Hematopoietic multipotent progenitor cell treated with erythropoietin and hydrocortisone succinate and interleukin-3 and kit ligand, for 17 days (in vitro differentiated cells): Measurements from ENCODE around the gene DPYSL4.

Experiments used
- DNase-seq: peaks from one replicate; pipeline ENCODE4 v3.0.0-alpha.2; 2015; ENCODE audit warnings: low spot score

The DPYSL4 gene

DNA sequence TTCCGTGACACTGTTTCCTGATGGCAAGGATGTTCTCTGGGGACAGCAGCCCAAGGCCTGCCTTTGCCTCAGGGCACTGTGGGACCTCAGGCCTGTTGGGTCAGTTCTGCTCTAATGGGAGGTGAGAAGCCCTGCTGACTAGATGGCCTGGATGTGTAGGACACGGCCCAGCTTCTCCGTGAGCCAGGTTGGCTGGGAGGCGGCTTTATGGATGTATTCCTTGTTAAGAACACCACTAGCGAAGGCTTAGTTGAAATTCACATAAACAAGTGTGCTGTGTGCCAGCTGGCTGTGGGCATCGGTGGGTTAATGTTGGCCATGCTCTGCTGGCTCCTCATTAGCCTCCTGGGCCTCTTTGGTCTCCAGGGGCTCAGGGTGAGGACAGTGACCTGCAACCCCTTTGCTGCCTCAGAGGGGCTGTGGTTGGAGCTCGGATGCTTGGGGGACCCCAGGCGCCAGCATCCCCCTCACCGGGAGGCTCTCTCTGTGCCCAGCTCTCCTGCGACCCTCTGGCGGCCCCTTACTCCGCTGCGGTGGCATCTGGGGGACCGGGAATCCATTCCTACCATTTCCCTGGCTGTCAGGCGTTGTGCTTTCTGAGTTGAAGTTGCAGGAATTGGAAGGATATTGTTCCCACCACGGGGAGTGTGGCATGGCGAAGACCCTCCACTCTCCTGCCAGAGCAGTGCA is 22.8 kb upstream of the DPYSL4 start:
- DNase-seq: no peak

DNA sequence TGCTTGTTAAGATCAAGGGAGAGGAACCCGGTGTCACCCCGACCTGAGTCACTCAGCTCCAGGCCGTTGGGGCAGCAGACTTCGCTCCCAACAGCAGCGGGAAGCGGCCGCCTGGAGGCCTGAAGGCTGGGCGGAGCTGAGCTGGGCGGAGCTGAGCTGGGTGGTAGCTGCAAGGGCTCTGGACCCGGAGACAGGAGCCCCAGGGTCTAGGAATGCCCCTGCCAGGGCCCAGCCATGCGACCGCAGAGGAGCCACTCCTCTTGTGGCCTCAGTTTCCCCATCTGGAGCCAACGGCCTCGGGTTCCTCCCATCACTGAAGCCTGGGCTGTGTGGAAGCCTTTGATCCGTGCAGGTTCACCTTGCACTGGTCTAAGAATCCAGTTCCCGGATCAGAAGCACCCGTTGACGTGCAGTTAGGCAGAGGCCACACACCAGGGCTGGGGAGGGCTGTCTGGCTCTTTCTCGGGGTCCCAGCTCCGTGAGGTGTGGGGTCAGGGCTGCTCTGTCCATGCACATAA is 21.9 kb upstream of the DPYSL4 start:
- no peak for DNase-seq

DNA sequence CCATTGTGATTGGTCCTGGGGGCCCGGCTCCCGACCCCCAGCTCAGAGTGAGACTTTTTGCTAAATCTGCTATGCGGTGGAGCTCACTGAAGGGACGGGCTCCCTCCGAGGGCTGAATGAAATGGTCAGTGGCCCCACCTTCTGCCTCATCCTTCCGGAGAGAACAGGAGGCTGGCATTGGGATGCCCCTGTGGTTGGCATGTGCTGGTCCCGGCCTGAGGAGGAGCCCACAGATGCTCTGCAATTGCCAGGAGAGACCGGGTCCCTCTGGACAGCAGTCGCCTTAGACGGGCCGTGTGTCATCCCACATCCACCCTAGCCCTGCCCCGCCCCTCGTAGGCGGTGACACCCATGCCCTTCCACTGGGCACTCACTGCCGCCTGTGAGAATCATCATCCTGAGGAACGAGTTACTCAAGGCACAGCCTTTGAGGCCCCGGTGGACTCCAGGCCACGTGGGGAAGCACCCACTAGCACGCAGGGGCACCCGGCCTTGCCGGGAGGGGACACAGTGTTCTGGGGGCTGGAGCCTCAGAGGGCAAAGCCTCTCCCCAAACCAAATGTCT is 21.2 kb upstream of the DPYSL4 start:
- no peak for DNase-seq

DNA sequence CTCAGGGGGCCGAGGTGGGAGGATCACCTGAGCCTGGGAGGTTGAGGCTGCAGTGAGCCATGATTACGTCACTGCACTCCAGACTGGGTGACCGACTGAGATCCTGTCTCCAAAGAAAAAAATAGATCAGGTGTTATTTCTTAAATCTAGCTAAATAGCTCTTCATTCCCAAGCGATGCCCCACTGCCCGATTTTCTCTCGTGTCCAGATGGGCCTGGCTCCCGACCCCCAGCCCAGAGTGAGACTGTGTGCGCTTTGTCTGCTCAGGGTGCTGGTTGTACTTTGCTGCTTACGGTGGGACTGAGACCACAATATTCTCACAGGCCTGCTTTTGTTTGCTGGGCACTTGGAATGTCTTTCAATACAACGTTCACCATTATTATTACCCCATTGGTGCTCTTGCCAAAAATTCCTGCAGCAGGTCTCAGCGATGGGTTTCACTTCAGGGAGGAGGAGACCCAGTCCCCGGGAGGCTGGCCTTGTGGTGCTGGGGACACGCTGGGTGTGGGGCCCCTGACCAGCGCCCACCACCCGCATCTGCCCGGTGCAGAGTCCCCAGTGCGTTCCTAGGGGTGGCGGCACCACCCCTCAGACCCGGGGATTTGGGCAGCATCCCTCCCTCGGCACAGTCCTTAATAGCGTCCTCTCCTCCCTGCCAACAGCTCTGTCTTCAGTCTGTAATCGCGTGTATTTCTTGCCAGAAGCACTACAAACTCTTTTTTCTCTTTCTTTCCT is 20.4 kb upstream of the DPYSL4 start:
- DNase-seq: no peak

DNA sequence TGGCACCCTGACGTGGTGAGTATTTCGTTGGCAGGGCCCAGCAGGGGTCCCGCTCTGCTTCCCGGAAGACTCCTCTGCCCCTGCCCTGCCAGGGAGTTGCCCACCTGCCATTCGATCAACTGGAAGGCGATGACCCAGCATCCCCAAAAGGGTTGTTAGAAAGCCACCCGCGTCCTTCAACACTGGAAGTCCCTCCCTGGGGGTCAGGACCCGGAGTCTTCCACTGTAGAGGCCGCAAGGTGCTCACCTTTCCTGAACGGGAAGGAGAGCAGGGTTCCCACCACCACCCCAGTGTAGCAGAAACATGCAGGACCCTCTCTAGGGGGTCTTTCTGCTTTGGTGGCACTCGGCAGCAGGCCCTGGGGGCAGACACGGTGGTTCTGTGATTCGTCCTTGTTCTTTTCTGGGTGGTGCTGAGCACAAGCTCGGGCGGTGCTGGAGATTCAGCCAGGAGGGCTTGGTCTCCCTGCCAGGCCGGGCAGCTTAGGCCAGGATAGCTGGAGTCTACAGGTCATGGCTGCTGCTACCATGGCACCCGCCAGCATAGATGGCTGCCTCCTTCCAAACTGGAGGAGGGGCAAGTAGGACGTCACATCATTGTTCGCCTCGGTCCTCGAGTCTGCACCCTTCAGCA is 19.6 kb upstream of the DPYSL4 start:
- DNase-seq: no peak

DNA sequence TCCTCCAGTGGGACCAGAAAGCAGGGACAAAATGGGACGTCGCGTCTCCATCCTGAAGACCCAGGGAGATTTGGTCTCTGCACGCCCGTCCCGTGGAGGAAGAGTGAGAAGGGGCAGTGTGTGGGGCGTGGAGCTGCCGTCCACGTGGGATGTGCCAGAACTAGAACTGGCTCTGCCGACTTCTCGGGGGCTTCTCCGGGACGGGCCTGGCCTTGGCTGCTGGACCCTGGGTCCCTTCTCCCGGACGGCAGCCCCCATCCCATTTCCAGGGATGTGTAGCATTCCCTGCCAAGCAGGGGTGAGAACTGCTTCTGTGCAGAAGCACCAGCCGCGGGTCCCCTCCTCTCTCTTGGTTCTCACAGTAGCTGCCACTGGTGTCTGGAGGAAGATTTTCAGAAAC is 18.8 kb upstream of the DPYSL4 start:
- no peak for DNase-seq

DNA sequence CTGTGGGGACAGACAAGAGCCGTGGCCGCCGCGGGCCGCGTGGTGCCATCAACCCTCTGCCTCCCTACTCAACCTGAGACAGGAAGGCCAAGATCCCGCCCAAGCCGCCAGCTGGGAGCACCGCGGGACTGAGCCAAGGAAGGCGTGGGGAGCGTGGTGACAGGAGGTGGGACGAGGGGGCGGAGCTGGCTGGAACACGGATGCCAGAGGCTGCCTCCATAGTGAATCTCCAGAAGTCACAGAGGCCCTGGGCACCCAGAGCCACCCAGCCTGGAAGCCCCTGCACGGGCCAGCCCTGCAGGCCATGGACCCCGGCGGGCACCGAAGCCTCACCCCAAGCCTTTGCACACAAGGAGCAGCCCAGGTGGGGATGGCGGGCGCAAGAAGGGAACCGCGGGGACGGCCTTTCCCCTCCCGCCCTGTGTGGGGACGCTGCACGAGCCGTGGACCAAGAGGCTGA is 18.1 kb upstream of the DPYSL4 start:
- DNase-seq: no peak

DNA sequence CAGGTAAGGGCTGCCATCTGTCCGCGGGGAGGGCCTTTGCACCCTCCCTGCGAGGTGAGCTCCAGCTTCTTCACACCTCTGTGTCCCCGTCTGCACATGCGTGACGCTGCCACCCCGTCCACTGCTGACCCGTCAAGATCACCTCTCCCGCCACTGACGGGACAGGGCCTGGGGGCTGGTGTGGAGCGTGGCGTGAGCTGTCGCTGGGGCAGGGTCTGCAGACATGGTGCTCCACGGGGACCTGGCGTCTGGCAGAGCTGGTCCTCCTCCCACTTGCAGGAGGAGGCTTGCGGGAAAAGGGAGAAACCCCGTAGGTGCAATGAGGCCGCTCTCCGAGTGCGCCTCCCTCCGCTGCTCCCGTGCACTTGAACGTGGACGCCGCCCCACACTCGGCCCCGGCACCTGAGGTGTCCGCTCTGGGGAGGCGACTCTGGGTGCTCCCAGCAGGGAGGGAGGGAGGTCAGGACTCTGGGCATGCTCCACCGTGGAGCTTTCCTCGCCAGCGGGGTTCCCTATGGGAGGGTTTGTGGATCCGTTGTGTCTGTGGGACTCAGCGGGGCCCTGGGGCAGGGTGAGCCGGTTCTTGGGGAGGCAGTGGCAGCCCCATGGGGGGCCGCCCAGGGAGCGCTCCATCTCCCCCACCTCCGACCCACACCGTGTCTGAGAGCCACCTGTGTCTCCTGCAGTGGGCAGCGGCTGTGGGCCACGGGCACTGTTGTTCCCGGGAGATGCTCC is 17.6 kb upstream of the DPYSL4 start:
- DNase-seq: no peak

DNA sequence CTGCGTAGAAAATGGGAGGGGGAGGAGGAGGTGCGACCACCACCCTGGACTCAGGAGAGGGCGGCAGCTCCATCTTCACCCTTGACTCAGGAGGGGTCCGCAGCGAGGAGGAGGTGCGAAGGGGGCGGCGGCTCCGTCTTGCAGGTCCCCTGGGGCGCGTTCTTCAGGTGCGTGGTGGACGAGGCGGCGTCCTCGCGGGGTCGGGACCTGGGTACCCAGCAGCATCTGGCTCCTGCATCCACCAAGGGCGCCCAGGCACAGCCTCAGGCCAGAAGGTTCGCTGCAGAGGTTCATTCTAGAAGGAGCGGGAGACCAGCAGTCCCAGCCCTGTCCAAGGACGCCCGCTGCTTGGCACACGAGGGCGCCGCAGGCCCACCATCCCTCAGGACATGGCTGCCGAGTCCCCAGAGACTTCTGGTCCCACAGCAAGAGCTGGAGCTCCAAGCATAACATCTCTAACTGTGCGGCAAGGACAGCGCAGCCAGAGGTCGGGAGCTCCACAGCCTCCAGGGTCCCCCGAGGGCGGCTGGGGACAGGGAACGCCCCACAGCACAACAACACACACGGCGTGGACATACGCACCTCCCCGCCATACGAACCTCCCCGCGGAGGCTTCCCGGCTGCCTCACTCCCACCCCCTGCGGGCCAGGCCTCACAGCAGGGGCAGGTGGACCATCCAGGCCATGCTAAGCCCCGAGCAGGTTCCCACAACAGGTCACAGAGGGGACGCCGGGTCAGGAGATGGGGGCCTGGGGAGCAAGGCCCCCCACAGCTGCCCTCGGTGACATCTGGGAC is 16.8 kb upstream of the DPYSL4 start:
- DNase-seq: no peak

DNA sequence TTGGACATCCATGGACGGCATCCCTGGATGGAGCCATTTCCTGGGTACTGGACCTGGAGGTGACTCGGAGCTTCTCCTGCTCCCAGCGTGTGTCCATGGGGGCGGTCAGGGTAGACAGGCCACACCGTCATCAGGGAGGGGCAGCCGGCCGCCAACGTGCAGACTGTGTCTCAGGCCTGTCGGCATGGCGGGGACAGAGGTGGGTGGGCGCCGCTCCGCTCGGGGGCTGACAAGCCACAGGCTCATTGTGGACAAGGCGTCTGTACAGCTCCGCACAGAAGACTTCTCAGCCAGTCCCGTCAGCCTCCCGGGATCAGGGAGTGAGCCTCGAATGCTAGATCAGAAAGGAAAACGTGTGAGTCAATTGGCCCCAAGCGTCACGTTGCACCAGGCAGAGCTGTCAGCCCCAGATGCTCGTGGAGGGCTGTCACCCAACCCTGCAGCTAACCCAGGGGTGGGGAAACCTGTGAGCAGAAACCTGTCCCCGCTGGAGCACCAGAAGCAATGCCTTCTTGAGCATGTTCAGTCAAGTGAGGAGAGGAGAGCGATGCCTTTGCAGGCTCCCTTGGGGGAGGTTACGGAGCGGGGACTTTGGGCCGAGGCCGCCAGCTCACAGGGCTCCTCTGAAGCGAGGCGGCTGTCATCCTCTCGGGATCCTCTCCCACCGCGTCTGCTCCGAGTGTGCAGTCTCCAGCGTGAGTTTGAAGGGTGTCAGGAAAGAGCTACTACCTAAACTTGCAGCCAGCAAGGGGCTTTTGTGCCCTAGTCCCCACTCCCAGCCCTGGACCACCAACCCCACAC is 16.0 kb upstream of the DPYSL4 start:
- no peak for DNase-seq

DNA sequence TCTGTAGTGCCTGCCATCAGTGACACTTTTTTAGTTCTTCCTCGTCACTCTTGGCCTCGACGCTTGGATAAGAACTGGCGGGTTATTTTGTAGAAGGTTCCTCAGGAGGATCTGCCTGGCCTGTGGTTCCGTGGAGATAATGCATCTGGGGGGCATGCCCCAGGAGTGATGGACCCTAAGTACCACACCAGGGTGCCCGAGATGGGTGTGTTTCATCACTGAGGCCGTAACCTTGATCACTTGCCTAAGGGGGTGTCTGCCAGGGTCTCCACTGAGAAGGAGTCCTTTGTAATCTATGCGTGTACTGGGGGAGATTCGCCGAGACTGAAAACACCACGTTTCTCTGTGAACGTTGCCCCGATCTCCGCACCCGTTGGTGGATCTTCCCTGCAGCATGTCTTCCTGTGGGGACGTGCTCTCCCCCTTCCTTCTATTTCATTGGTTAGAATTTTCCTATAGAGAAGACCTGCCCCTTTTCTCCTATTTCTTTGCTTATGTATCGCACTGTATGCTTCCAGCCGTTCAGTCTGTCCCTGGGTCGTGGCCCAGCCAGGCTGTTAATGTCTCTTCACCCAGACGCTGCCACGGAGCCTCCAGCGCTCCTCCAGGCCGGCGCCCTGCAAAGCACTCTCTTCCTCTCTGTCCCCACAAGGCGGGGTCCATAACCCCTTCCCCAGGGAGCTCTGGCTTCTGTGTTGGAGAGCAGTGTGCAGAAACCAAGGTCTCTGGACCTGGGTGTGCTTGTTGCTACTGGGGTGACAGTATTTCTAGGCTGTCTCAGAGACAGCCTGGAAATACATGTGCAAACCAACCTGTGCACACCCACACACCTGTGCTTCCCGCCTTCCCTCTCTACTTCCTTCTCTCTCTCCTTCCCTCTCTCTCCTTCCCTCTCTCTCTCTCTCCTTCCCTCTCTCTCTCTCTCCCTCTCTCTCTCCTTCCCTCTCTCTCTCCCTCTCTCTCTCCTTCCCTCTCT is 14.4 kb upstream of the DPYSL4 start:
- DNase-seq: no peak

DNA sequence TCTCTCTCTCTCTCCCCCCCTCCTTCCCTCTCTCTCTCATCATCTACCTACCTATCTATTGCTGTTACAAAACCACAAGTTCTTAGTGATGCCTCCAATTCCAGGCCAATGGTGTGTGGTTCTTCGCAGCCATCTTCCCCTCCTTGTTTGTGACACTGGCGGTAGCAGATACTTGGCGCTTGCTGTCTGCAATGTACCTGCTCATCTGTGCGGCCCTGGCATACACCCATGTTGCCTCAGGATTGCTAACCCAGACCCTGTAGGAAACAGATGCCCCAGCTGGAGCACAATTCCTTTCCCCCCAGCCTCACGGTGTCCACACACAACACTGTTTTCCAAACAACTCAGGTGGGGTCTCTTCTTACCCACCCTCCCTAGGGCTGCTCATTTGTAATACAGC is 13.6 kb upstream of the DPYSL4 start:
- no peak for DNase-seq

DNA sequence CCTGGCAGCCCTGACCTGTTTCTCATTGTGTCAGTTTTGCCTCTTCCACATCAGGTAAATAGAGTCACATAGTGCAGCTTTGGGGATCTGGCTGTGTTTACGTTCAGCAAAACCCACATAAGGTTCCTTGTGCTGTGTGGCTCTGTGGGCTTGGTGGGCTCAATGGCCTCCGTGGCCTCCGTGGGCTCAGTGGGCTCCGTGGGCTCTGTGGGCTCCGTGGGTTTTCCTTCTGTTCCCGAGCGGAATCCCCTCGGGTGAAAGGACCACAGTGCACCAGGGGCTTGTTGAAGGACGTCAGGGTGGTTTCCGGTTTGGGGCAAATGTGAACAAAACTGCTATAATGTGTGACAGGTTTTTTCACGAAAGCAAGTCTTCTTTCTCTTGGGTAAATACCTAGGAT is 12.5 kb upstream of the DPYSL4 start:
- DNase-seq: no peak

DNA sequence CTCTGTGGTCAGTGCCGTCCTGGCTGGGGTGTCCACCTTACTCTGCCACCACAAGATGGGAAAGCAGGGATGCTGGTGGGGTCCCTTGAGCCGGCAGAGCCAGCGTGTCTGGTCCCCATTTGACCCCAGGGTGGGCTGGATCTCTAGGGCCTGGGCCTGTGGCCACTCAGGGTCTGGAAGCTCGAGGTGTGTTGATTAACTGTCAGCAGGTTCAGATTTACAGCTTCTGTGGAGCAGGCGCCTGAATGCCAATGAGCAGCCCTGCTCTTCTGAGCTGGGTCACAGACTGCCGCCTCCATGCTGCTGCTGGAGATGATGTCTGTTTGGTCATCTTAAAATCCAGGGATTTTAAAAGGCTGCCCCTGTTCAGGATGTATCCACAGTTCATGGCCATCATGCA is 11.3 kb upstream of the DPYSL4 start:
- no peak for DNase-seq

DNA sequence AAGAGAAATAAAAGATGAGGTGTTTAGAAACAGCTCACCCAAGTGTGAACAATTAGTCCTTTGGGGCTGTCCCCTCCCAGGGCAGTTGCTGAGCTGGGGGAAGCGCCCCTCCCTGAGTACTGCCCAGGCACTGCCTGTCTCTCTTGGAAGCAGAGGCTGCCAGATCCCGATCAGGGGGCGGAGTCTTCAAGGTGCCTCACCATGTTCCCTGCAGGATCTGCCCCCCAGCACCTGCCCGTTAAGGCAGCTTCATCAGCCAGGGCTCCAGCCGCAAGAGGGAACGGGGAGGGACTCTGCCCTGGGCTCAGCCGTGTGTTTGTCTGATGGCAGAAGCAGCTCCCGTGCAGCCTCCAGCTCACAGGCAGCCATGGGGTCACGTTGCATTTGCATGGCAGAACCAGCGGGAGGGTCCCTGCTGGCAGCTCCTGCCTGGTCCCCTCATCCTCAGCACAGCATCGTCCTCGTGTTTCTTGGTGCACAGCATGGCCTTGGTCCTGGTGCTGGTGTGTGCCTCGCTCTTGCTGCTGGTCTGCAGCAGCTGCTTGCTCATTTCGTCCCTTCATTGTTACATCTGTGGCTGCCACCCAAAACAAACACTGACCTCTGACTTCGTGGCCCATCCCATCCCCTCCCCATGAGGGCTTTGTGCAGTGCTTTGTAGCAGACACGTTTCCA is 10.7 kb upstream of the DPYSL4 start:
- no peak for DNase-seq

DNA sequence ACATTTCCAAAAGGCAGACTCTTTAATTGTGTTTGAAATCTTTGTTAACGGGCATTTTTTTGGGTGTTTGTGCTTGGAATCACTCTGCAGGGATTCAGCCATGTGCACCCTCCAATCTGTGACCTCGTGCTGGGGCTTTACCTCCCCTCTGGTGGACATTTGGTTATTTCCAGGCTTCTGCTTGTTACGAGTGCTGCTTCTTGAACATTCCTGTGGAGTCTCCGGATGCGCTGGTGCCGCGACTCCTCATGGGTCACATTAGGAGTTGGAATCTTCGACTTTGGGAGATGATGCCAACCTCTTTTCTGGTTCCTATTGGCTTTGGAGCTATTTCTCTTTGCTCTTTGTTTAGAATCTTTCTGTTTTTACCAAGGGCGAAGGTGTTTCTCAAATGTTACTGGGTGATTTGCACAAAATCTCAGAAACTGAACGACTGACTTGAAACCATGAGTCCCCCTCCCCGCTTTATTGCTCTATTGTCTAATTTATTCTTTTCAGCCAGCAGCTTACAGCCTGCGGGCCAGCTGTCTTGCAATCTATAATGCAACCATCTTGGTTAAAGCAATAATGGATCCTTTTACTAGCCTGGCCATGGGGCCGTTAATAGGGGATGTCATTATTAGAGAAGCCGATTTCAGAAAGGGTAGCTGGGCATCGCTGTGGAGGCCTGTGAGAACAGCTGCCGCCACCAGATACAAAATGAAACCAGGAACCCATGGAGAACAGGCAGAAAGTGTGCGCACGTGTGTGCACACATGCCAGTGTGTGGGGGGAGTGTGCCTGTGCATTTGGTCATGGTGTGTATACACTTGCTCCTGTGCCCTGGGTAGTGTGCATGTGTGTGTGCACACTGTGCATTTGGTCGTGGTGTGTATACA is 9.9 kb upstream of the DPYSL4 start:
- DNase-seq: no peak

DNA sequence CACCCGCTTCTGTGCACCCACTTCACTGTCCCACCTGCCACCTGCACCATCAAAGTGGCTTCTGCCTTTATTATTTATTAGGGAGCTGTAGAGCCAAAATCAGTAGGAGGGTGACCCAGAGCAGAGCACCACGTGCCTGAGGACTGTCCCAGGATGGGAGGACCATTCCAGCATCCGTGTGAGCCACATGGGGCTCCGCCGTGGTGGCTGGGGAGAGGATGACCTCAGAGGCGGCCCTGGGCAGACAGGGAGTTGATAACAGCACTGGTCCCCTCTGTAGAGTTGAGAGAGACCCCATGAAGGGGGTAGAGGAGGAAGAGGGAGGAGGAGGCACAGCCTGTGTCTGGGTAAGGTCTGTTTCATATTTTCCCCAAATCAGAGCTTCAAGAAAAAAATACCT is 8.7 kb upstream of the DPYSL4 start:
- DNase-seq: no peak
